Heart right ventricle (tissue), 16 donors: ENCODE measurements around the gene TRPM3. TPM values are rescaled to one million over a fixed set of nuclear protein-coding genes. Genes with fewer than 3 reads are reported as not detected.
A peak's percentile ranks its signal among the peaks of the same experiment; 100 is the strongest.
"Not testable (repeated sequence)": the region's sequence is repeated elsewhere in the genome, so short reads cannot be mapped to it uniquely, and the experiment has no call there.

Experiments
- ATAC-seq, 8 donors: fragments of 200-7000 bp; cut with Tn5 transposase; one replicate each; pipeline ENCODE4 v1.9.1; 2020; ENCODE audit warnings: mild to moderate bottlenecking in 8 of 8, moderate library complexity in 8 of 8, moderate number of reproducible peaks in 1 of 8
- DNase-seq, 2 donors: peaks; one replicate each; pipeline ENCODE4 v3.0.0-alpha.2; 2020
- H3K27ac ChIP-seq, 10 donors: fragments of 200-600 bp; sonication (generic) in 2 of 10; one replicate each; pipeline versions ENCODE4 v1.5.0 to v1.8.0; 2020 to 2022; ENCODE audit warnings: mild to moderate bottlenecking in 3 of 10
- H3K27me3 ChIP-seq, 7 donors: fragments of 200-600 bp; one replicate each; pipeline ENCODE4 v1.8.0; 2021 to 2022; ENCODE audit warnings: mild to moderate bottlenecking in 2 of 7
- H3K36me3 ChIP-seq, 9 donors: fragments of 200-600 bp; sonication (generic) in 1 of 9; one replicate each; pipeline versions ENCODE4 v1.5.0 to v1.8.0; 2020 to 2022; ENCODE audit warnings: mild to moderate bottlenecking in 2 of 9
- H3K4me1 ChIP-seq, 9 donors: fragments of 200-600 bp; sonication (generic) in 1 of 9; one replicate each; pipeline versions ENCODE4 v1.5.0 to v1.8.0; 2020 to 2022; ENCODE audit warnings: mild to moderate bottlenecking in 4 of 9
- H3K4me3 ChIP-seq, 10 donors: fragments of 200-600 bp; sonication (generic) in 2 of 10; one replicate each; pipeline versions ENCODE4 v1.5.0 to v1.8.0; 2020 to 2022; ENCODE audit warnings: mild to moderate bottlenecking in 7 of 10, moderate library complexity in 2 of 10
- H3K9me3 ChIP-seq, 11 donors: fragments of 200-600 bp in 10 of 11; sonication (generic) in 2 of 11; one replicate each; pipeline versions ENCODE4 v1.5.0 to v1.8.0; 2013 to 2022; ENCODE audit warnings: mild to moderate bottlenecking in 2 of 11, control low read depth in 1 of 11, moderate library complexity in 1 of 11
- WGBS, 2 donors: extraction: QIAGEN DNeasy Blood & Tissue Kit; methylation state at CpG; one replicate each; pipeline ENCODE4 v1.1.7; 2013; ENCODE audit warnings: inconsistent platforms in 1 of 2; 5-methylcytosine and 5-hydroxymethylcytosine counted together
- intact Hi-C, 10 donors: fragments of 100-400 bp; cut with DNase I; formaldehyde crosslinking; loops; one replicate each; pipeline versions ENCODE4 v1.11.1 to v1.14.2; 2022
- polyA plus RNA-seq, 2 donors: library from polyadenylated mRNA; stranded (reverse); fragments of 200-250 nt; gene quantifications; one replicate each; pipeline ENCODE4 v1.2.3, GENCODE V29; 2013
- total RNA-seq, 10 donors: library from RNA; stranded (reverse); fragmentation: NEBNext Ultra II Directional in 3 of 10; extraction: Animal tissue kit (Norgen Biotek cat#: 25700) in 3 of 10; gene quantifications; one replicate each; pipeline versions ENCODE4 v1.2.1 to v1.2.4, GENCODE V29; 2021 to 2023
- TF ChIP-seq, protein P1 (sequence below), 9 donors: fragments of 200-600 bp; sonication (generic) in 2 of 9; IDR thresholded peaks; one replicate each; pipeline versions ENCODE4 v1.5.0 to v1.8.0; 2021 to 2022; ENCODE audit warnings: antibody characterized with exemption in 9 of 9, mild to moderate bottlenecking in 5 of 9, moderate library complexity in 1 of 9
- donor health status: Arrhythmogenic right ventricular cardiomyopathy.
- donor health status: ischemic (EF 13 %, LVEDD 7.1; RV severe dilation, severe dysfunction).
- donor health status: healthy with polysubstance abuse.
- donor health status: DM: no; HTN: yes; CAD: no.
- donor health status: DM: no; HTN: no; CAD: no.
- donor health status: ischemic (EF 25% LVEDD 6.9; RV normal size, moderate dysfunction).
- donor health status: ischemic (EF 25% LVEDD 5.7; RV mildly dilated, moderate dysfunction).
- donor health status: healthy.
- donor health status: DM: yes; HTN: yes; CAD: no.
- donor health status: Ischemic cardiomyopathy.
- donor health status: ischemic (EF 35%, LVEDD 5.7; RV mildly dilated, moderate dysfunction).
- donor health status: nonischemic (EF 11% LVEDD 7.7; RV severe dilation, severe dysfunction).
- donor health status: DM: yes; HTN: yes; CAD: no.
- donor health status: PGD.
- donor health status: ischemic (EF 29% LVEDD 5.4; RV normal size, mild dysfunction).
- donor health status: nonischemic (EF 23%, LVEDD 6.1; RV moderate dilation, normal function).

Gene TRPM3
- total and polyA plus RNA-seq, 12 donors: 0.05 to 1.3 (median 0.16) TPM; not detected in 1

DNA sequence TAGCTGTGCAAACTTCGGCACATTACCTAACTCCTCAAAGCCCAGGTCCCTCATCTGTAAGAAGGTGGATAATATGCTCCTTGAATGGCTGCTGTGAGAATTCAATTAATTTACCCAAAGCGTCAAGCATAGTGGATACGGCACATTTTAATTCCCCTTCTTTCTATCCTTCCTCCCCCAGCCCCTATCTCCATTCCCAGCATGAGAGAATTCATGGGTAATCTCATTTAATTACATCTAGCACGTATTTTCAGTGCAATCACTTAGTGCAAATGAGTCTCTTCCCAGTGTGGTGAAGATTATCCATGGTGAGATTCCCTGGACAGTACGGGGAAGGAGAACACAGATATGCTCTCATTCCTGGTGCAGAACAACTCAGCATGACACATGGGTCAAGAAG lies 145.6 kb downstream of the TRPM3 start:
- WGBS, 2 donors: 59% methylated on average over 5 of the region's 5 CpGs
- TF ChIP-seq, protein P1, sequence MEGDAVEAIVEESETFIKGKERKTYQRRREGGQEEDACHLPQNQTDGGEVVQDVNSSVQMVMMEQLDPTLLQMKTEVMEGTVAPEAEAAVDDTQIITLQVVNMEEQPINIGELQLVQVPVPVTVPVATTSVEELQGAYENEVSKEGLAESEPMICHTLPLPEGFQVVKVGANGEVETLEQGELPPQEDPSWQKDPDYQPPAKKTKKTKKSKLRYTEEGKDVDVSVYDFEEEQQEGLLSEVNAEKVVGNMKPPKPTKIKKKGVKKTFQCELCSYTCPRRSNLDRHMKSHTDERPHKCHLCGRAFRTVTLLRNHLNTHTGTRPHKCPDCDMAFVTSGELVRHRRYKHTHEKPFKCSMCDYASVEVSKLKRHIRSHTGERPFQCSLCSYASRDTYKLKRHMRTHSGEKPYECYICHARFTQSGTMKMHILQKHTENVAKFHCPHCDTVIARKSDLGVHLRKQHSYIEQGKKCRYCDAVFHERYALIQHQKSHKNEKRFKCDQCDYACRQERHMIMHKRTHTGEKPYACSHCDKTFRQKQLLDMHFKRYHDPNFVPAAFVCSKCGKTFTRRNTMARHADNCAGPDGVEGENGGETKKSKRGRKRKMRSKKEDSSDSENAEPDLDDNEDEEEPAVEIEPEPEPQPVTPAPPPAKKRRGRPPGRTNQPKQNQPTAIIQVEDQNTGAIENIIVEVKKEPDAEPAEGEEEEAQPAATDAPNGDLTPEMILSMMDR (IDR thresholded peaks at IDR 0.05): no peak
- ATAC-seq (no peak), DNase-seq (no peak)
- Histone ChIP-seq H3K4me1 (no peaks in the 10 kb centered on the region), H3K4me3 (no peak overlapping the region), H3K36me3 (no peaks in the 10 kb centered on the region), H3K27me3 (no peaks in the 10 kb centered on the region), H3K27ac (no peak overlapping the region), H3K9me3 (no peaks in the 10 kb centered on the region)
- intact Hi-C loops: loop anchor here in 1 of 10 donors (10.0 kb wide), 1 partner anchor 131 kb away; no protein-coding TSS in a partner anchor

DNA sequence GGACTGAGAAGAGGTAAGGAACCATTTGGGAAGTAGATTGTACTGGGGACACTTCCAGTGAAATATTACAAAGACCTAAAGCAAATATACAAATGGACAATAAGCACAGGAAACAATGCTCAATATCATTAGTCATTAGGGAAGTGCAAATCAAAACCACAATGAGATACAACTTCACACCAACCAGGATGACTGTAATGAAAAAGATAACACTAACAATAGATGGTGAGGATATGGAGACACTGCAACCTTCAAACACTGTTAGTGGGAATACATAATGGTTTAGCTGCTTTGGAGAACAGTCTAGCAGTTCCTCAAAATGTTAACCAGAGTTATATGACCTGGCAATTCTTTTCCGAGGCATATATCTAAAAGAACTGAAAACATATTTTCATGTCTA lies 149.7 kb downstream of the TRPM3 start:
- no peaks in the 10 kb centered on the region for H3K4me1 ChIP-seq
- no peak overlapping the region for H3K4me3 ChIP-seq
- no peaks in the 10 kb centered on the region for H3K9me3 ChIP-seq
- 86 to 100% methylated on average over 1 of the region's 1 CpG for WGBS, 2 donors
- TF ChIP-seq, protein P1 (IDR thresholded peaks at IDR 0.05): no peak
- DNase-seq (no peak), ATAC-seq (no peak)
- intact Hi-C loops: loop anchor here in 1 of 10 donors (10.0 kb wide), 1 partner anchor 127 kb away; no protein-coding TSS in a partner anchor
- H3K36me3 ChIP-seq: no peaks in the 10 kb centered on the region
- H3K27me3 ChIP-seq: no peaks in the 10 kb centered on the region
- no peak overlapping the region for H3K27ac ChIP-seq

DNA sequence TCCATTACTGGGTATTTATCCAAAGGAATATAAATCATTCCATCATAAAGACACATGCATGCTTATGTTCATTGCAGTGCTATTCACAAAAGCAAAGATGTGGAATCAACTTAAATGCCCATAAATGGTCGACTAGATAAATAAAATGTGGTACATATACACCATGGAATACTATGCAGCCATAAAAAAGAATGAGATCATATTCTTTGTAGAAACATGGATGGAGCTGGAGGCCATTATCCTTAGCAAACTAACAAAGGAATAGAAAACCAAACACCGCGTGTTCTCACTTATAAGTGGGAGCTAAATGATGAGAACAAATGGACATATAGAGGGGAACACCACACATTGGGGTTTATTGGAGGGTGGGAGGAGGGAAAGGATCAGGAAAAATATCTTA lies 155.0 kb downstream of the TRPM3 start:
- WGBS, 2 donors: 88 to 92% methylated on average over 3 of the region's 3 CpGs
- DNase-seq, H3K4me1 ChIP-seq, ATAC-seq, H3K4me3 ChIP-seq, H3K36me3 ChIP-seq, H3K27me3 ChIP-seq, intact Hi-C loops, H3K9me3 ChIP-seq, H3K27ac ChIP-seq: not testable (repeated sequence)

DNA sequence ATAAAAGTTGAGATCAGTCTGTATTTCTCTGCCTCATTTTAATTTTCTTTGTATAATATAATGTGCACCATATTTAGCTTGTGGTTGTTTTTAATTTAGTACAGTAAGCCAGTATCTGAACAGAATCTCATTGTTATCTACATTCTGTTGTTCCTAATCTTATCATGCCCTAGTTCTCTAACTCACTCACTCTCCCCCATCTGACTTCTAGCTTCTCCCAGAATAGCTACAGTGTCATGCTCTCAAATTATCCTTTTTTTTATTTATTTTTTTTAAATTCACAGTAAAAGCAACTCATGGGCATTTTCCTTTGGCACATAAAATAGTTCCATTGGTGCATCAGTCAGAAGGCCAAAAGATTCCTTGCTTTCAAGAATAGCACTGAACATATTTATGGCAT lies 156.6 kb downstream of the TRPM3 start:
- Histone ChIP-seq H3K27ac (no peak overlapping the region), H3K27me3 (no peaks in the 10 kb centered on the region), H3K36me3 (no peaks in the 10 kb centered on the region), H3K9me3 (peaks cover 0 to 7% (median 0%) of the 10 kb centered on the region in 11 donors), H3K4me1 (peaks cover 0 to 9% (median 0%) of the 10 kb centered on the region in 9 donors), H3K4me3 (no peak overlapping the region)
- TF ChIP-seq, protein P1 (IDR thresholded peaks at IDR 0.05): no peak
- ATAC-seq (peak in 1 of 8 donors; percentile 42), DNase-seq (no peak)
- intact Hi-C loops: no loop called here

DNA sequence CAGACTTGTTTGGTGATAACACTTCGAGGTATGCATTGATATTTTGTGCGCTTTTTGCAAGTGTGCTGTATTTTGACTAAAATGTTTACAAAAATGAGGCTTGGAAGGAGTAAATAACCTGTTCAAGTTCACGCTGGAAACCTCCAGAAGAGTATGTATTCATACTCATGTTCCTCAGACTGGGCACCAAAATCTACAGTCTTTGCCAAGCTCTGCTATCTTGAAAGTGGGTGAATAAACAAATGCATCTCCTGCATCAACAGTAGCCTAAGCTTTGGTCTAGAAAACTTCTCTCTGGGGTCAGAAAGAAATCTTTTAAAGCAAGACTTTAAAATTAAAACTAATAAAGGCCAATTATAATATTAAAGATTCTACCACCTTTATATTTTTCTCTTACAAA lies 157.9 kb downstream of the TRPM3 start:
- TF ChIP-seq, protein P1 (IDR thresholded peaks at IDR 0.05): no peak
- ATAC-seq (no peak), DNase-seq (no peak)
- Histone ChIP-seq H3K4me1 (peaks cover 0 to 9% (median 0%) of the 10 kb centered on the region in 9 donors), H3K9me3 (peaks cover 0 to 7% (median 0%) of the 10 kb centered on the region in 11 donors), H3K27me3 (no peaks in the 10 kb centered on the region), H3K4me3 (no peak overlapping the region), H3K36me3 (no peaks in the 10 kb centered on the region), H3K27ac (no peak overlapping the region)
- 65 to 72% methylated on average over 3 of the region's 3 CpGs for WGBS, 2 donors
- intact Hi-C loops: no loop called here
